A549 (cell line): ENCODE measurements around the gene ETS2.

Experiments used
- CEBPB ChIP-seq, 2 experiments: fragments of >200 bp in 1 of 2; sonication (Bioruptor Twin) in 1 of 2; formaldehyde crosslinking in 1 of 2; IDR thresholded peaks; 2 replicates each; pipeline ENCODE4 v1.6.1; 2012 to 2016
- CTCF ChIP-seq: fragments of >200 bp; sonication (Bioruptor Twin); formaldehyde crosslinking; IDR thresholded peaks from 3 replicates; pipeline ENCODE4 v1.5.1; 2016
- POLR2A ChIP-seq: IDR thresholded peaks from 2 replicates; pipeline ENCODE4 v1.6.1; 2012; ENCODE audit warnings: mild to moderate bottlenecking, low read length
- SREBF2 ChIP-seq: fragments of 450-650 bp; IDR thresholded peaks from 2 replicates; pipeline ENCODE4 v1.6.1; 2014; ENCODE audit warnings: mild to moderate bottlenecking, moderate library complexity

DNA sequence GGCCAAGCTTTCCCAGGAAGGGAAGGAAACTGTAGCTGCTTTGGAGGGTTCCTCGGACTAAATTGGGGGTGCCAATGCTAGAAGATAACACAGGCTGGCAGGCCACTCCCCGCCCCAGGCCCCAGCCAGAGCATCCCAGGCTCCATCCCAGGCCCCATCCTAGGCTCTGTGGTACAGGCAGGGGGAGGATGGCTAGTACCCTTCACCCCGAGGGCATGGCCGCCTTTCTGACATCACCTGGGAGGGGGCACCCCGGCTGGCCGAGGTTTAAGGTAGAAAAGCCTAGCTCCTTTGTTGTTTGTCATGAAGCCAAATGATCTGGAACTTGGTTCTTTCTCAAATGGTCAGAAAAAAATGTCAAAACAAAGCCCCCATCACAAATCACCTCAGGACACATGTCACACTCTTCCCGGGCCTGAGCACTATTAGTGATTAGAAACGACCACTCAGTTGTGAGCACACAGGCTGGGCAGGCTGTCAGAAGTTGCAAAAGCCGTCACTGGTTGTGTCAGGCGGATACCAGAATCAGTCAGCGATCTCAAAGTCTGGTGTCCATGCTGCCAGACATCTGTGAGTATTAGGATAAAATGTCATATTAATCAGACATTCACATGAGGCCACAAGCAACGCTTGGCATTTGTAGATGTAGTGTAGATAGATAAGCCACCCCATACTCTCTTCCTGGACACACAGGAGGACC is 31.0 kb upstream of the ETS2 start:
- TF ChIP-seq CTCF (no peak), SREBF2 (no peak), CEBPB (IDR thresholded peaks at IDR 0.05) (no peak), POLR2A (no peak)
